PC-3 (cell line): ENCODE data around the gene ARL14EP. TPM values are rescaled to one million over a fixed set of nuclear protein-coding genes. Genes with fewer than 3 reads are reported as not detected.

ENCODE experiments used
- ATAC-seq: fragments of 200-7000 bp; cut with Tn5 transposase; 2 replicates; pipeline ENCODE4 v1.9.1; 2020; ENCODE audit warnings: mild to moderate bottlenecking, moderate library complexity
- BruUV-seq: library from RNA; stranded (reverse); fragments of 400-500 nt; replicated peaks from 2 replicates; lab custom pipeline; 2021; lab: Mats Ljungman, UMichigan
- CTCF ChIA-PET: fragments of 300-600 bp; sonication (Branson Sonifier 250); formaldehyde crosslinking; loops from one replicate; lab custom pipeline; 2022; ENCODE audit warnings: antibody characterized with exemption; lab: Charles Lee
- POLR2A ChIA-PET: fragments of 300-600 bp; sonication (Branson Sonifier 250); formaldehyde crosslinking; loops from one replicate; lab custom pipeline; 2022; ENCODE audit warnings: antibody characterized with exemption; ENCODE audit not compliant: unreplicated experiment; lab: Charles Lee
- DNase-seq: peaks from one replicate; pipeline ENCODE4 v3.0.0-alpha.2; 2015
- H2AFZ ChIP-seq: fragments of 300-600 bp; sonication (generic); 2 replicates; pipeline ENCODE4 v1.6.0; 2016; ENCODE audit warnings: antibody characterized with exemption, low read length
- H3F3A ChIP-seq: fragments of 300-600 bp; sonication (generic); one replicate; pipeline ENCODE4 v1.6.0; 2017; ENCODE audit warnings: antibody characterized with exemption, low read length, control low read depth, mild to moderate bottlenecking; ENCODE audit not compliant: unreplicated experiment
- H3K27ac ChIP-seq: fragments of 300-600 bp; sonication (generic); 2 replicates; pipeline ENCODE4 v1.5.1; 2016; ENCODE audit warnings: mild to moderate bottlenecking, low read length
- H3K27me3 ChIP-seq: fragments of 300-600 bp; sonication (generic); 2 replicates; pipeline ENCODE4 v1.6.1; 2016; ENCODE audit warnings: low read length, mixed read lengths
- H3K36me3 ChIP-seq: fragments of 300-600 bp; sonication (generic); 2 replicates; pipeline ENCODE4 v1.6.1; 2016; ENCODE audit warnings: low read depth, mixed run types, low read length, mixed read lengths
- H3K4me1 ChIP-seq: fragments of 300-600 bp; sonication (generic); 2 replicates; pipeline ENCODE4 v1.5.1; 2016; ENCODE audit warnings: low read length; ENCODE audit not compliant: insufficient read depth
- H3K4me2 ChIP-seq: fragments of 300-600 bp; sonication (generic); 2 replicates; pipeline ENCODE4 v1.6.0; 2016; ENCODE audit warnings: low read length
- H3K4me3 ChIP-seq: fragments of 300-600 bp; sonication (generic); 2 replicates; pipeline ENCODE4 v1.5.1; 2016; ENCODE audit warnings: mild to moderate bottlenecking, low read length, mixed read lengths
- H3K79me2 ChIP-seq: fragments of 300-600 bp; sonication (generic); 2 replicates; pipeline ENCODE4 v1.6.1; 2017; ENCODE audit warnings: low read length, mixed read lengths
- H3K9ac ChIP-seq: fragments of 300-600 bp; sonication (generic); 2 replicates; pipeline ENCODE4 v1.6.0; 2016; ENCODE audit warnings: mild to moderate bottlenecking, low read length
- H3K9me2 ChIP-seq: fragments of 300-600 bp; sonication (generic); replicated peaks from 2 replicates; pipeline ENCODE4 v1.6.1; 2016; ENCODE audit warnings: mixed run types, low read length, mixed read lengths
- H3K9me3 ChIP-seq: fragments of 300-600 bp; sonication (generic); 2 replicates; pipeline ENCODE4 v1.6.1; 2016; ENCODE audit warnings: low read length, mixed read lengths
- H4K20me1 ChIP-seq: fragments of 300-600 bp; sonication (generic); 2 replicates; pipeline ENCODE4 v1.6.1; 2016; ENCODE audit warnings: low read length, mixed read lengths
- CTCF ChIP-seq: fragments of 300-600 bp; sonication (generic); conservative IDR thresholded peaks from 2 replicates; pipeline ENCODE4 v1.5.1; 2017; ENCODE audit warnings: antibody characterized with exemption, low read depth, mild to moderate bottlenecking, low read length
- EZH2 ChIP-seq: fragments of 300-600 bp; sonication (generic); IDR thresholded peaks from one replicate; pipeline ENCODE4 v1.6.1; 2017; ENCODE audit warnings: antibody characterized with exemption, mild to moderate bottlenecking, low read length; ENCODE audit not compliant: unreplicated experiment
- EZH2phosphoT487 ChIP-seq: fragments of 300-600 bp; sonication (generic); IDR thresholded peaks from 2 replicates; pipeline ENCODE4 v1.6.1; 2018; ENCODE audit warnings: mild to moderate bottlenecking, antibody characterized with exemption, low read length, borderline replicate concordance
- intact Hi-C: fragments of 100-400 bp; cut with micrococcal nuclease; formaldehyde crosslinking; loops from 2 replicates; pipeline ENCODE4 v1.9.0; 2023
- total RNA-seq: library from RNA; depleted of rRNA; stranded (reverse); fragments of >200 nt; gene quantifications from 2 replicates; pipeline ENCODE4 v1.2.3, GENCODE V29; 2014

The ARL14EP gene
- total RNA-seq, 1 experiment from 2014 or later, result 8.4 TPM

- Histone ChIP-seq H3K9ac (no peak overlapping the region), H3K79me2 (no peaks in the 10 kb centered on the region), H3K27me3 (no peaks in the 10 kb centered on the region), H3K4me1 (no peaks in the 10 kb centered on the region), H3K4me3 (no peak overlapping the region), H3F3A (no peaks in the 10 kb centered on the region), H3K4me2 (no peak overlapping the region), H3K9me3 (no peaks in the 10 kb centered on the region), H3K27ac (no peak overlapping the region), H3K36me3 (no peaks in the 10 kb centered on the region), H3K9me2 (no peaks in the 10 kb centered on the region), H4K20me1 (no peaks in the 10 kb centered on the region), H2AFZ (no peak overlapping the region)
- POLR2A ChIA-PET, result no interaction called here
- TF ChIP-seq EZH2, result no peak
- TF ChIP-seq CTCF, result no peak
- no peak for TF ChIP-seq EZH2phosphoT487
- DNase-seq, result no peak
- BruUV-seq, result no TSS peak
- CTCF ChIA-PET, result no interaction called here
- ATAC-seq, result no peak
- intact Hi-C loops, result no loop called here
Observed at GRCh38 chr11:30358536-30358935, 35.6 kb downstream of the ARL14EP start.

- H3K27ac ChIP-seq, result no peak overlapping the region
- H3K36me3 ChIP-seq, result no peaks in the 10 kb centered on the region
- ChIA-PET POLR2A (no interaction called here), CTCF (no interaction called here)
- no peaks in the 10 kb centered on the region for H3K27me3 ChIP-seq
- H3F3A ChIP-seq, result no peaks in the 10 kb centered on the region
- no peak overlapping the region for H3K4me3 ChIP-seq
- ATAC-seq, result no peak
- DNase-seq, result no peak
- H3K9ac ChIP-seq, result no peak overlapping the region
- H3K9me2 ChIP-seq, result no peaks in the 10 kb centered on the region
- H4K20me1 ChIP-seq, result no peaks in the 10 kb centered on the region
- H3K4me1 ChIP-seq, result no peaks in the 10 kb centered on the region
- TF ChIP-seq CTCF (no peak), EZH2phosphoT487 (no peak), EZH2 (no peak)
- H3K9me3 ChIP-seq, result no peaks in the 10 kb centered on the region
- no peak overlapping the region for H3K4me2 ChIP-seq
- no TSS peak for BruUV-seq
- H3K79me2 ChIP-seq, result no peaks in the 10 kb centered on the region
- no peak overlapping the region for H2AFZ ChIP-seq
- intact Hi-C loops, result no loop called here
Observed at GRCh38 chr11:30360741-30361140, 37.8 kb downstream of the ARL14EP start.

GRCh38 chr11:30364139-30364836, 41.4 kb downstream of the ARL14EP start:
- TF ChIP-seq EZH2phosphoT487 (no peak), EZH2 (no peak), CTCF (no peak)
- Histone ChIP-seq H4K20me1 (no peaks in the 10 kb centered on the region), H3K27ac (no peak overlapping the region), H3K9me3 (no peaks in the 10 kb centered on the region), H3K4me2 (no peak overlapping the region), H3F3A (no peaks in the 10 kb centered on the region), H3K79me2 (no peaks in the 10 kb centered on the region), H3K27me3 (no peaks in the 10 kb centered on the region), H3K9me2 (no peaks in the 10 kb centered on the region), H3K4me3 (no peak overlapping the region), H3K4me1 (no peaks in the 10 kb centered on the region), H3K9ac (no peak overlapping the region), H2AFZ (no peak overlapping the region), H3K36me3 (no peaks in the 10 kb centered on the region)
- CTCF ChIA-PET, result no interaction called here
- POLR2A ChIA-PET, result no interaction called here
- ATAC-seq (no peak), DNase-seq (no peak)
- intact Hi-C loops, result no loop called here
- BruUV-seq, result no TSS peak
